Sigmoid colon (tissue), 7 donors: ENCODE data around the gene EDN3. TPM values are rescaled to one million over a fixed set of nuclear protein-coding genes. Genes with fewer than 3 reads are reported as not detected.

ENCODE experiments used
- DNase-seq: peaks from one replicate; pipeline ENCODE4 v3.0.0-alpha.2; 2019
- H3K27ac ChIP-seq, 4 donors: fragments of 200-600 bp; sonication (generic); one replicate each; pipeline ENCODE4 v1.5.1; 2016 to 2019; ENCODE audit warnings: mild to moderate bottlenecking in 1 of 4
- H3K27me3 ChIP-seq, 3 donors: fragments of 200-600 bp; sonication (generic); one replicate each; pipeline ENCODE4 v1.5.1; 2019; ENCODE audit warnings: mild to moderate bottlenecking in 1 of 3
- H3K36me3 ChIP-seq, 4 donors: fragments of 200-600 bp; sonication (generic); one replicate each; pipeline ENCODE4 v1.5.1; 2016 to 2019
- H3K4me1 ChIP-seq, 4 donors: fragments of 200-600 bp; sonication (generic); one replicate each; pipeline ENCODE4 v1.5.1; 2017 to 2019
- H3K4me3 ChIP-seq, 4 donors: fragments of 200-600 bp; sonication (generic); one replicate each; pipeline ENCODE4 v1.5.1; 2017 to 2019; ENCODE audit warnings: mild to moderate bottlenecking in 2 of 4, moderate library complexity in 1 of 4
- H3K9me3 ChIP-seq, 4 donors: fragments of 200-600 bp in 3 of 4; sonication (generic) in 3 of 4; one replicate each; pipeline versions ENCODE4 v1.5.1 to v1.6.1; 2013 to 2019
- EP300 ChIP-seq, 4 donors: sonication (generic); formaldehyde crosslinking; IDR thresholded peaks; one replicate each; pipeline ENCODE4 v1.6.1; 2017; ENCODE audit warnings: antibody characterized with exemption in 4 of 4
- POLR2A ChIP-seq, 2 donors: fragments of 450-650 bp; IDR thresholded peaks; one replicate each; pipeline ENCODE4 v1.6.1; 2016; ENCODE audit warnings: antibody characterized with exemption in 2 of 2, mild to moderate bottlenecking in 2 of 2, moderate library complexity in 2 of 2
- POLR2AphosphoS5 ChIP-seq, 4 donors: sonication (generic); formaldehyde crosslinking; IDR thresholded peaks; one replicate each; pipeline ENCODE4 v1.6.1; 2017; ENCODE audit warnings: antibody characterized with exemption in 4 of 4
- WGBS, 2 donors: extraction: QIAGEN DNeasy Blood & Tissue Kit; methylation state at CpG; one replicate each; pipeline ENCODE4 v1.1.7; 2013; 5-methylcytosine and 5-hydroxymethylcytosine counted together
- intact Hi-C: fragments of 100-400 bp; cut with DNase I; formaldehyde crosslinking; loops from one replicate; pipeline ENCODE4 v1.15.1; 2023
- polyA plus RNA-seq, 3 donors: library from polyadenylated mRNA; stranded (reverse); fragments of 200-250 nt; gene quantifications; one replicate each; pipeline ENCODE4 v1.2.3, GENCODE V29; 2013
- total RNA-seq, 4 donors: library from RNA; depleted of rRNA; stranded (reverse); fragments of >200 nt; gene quantifications; one replicate each; pipeline ENCODE4 v1.1.0, GENCODE V29; 2016
- TF ChIP-seq, protein P1 (sequence below), 4 experiments: fragments of 450-650 bp in 3 of 4; fragments of 200-600 bp in 1 of 4; IDR thresholded peaks; one replicate each; pipeline ENCODE4 v1.5.1; 2016 to 2019; ENCODE audit warnings: antibody characterized with exemption in 4 of 4, mild to moderate bottlenecking in 3 of 4, moderate library complexity in 2 of 4
- donor health status: healthy with polysubstance abuse.
- donor health status: Bipolar disorder and iron deficiency.
- donor health status: healthy.

Gene EDN3
- total and polyA plus RNA-seq, 7 donors, result 0.27 to 28.8 (median 1.8) TPM

DNA sequence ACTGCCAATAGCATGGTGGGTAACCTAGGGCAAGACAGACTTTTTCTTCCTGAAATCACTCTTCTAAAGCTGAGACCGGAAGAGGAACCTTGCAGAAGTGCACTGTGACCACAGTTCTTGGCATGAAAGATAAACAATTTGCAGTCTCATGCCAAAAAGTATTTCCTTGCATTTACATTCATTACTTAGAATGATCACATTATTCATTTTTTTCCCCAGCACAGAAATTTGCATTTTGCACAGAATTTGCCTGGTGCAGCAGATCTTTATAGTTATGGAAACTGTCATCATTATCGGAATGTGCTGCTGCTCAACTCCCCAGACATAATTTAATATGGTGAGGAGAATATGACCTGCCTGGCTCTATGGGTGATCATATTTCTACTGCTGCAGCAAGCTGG is 42.2 kb upstream of the EDN3 start:
- no peaks in the 10 kb centered on the region for H3K9me3 ChIP-seq
- no peaks in the 10 kb centered on the region for H3K4me1 ChIP-seq
- no peak for TF ChIP-seq POLR2AphosphoS5 (IDR thresholded peaks at IDR 0.05)
- TF ChIP-seq, protein P1, sequence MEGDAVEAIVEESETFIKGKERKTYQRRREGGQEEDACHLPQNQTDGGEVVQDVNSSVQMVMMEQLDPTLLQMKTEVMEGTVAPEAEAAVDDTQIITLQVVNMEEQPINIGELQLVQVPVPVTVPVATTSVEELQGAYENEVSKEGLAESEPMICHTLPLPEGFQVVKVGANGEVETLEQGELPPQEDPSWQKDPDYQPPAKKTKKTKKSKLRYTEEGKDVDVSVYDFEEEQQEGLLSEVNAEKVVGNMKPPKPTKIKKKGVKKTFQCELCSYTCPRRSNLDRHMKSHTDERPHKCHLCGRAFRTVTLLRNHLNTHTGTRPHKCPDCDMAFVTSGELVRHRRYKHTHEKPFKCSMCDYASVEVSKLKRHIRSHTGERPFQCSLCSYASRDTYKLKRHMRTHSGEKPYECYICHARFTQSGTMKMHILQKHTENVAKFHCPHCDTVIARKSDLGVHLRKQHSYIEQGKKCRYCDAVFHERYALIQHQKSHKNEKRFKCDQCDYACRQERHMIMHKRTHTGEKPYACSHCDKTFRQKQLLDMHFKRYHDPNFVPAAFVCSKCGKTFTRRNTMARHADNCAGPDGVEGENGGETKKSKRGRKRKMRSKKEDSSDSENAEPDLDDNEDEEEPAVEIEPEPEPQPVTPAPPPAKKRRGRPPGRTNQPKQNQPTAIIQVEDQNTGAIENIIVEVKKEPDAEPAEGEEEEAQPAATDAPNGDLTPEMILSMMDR (IDR thresholded peaks at IDR 0.05), result no peak
- H3K4me3 ChIP-seq, result no peak overlapping the region
- H3K36me3 ChIP-seq, result no peaks in the 10 kb centered on the region
- 34 to 81% methylated on average over 2 of the region's 2 CpGs for WGBS, 2 donors
- H3K27ac ChIP-seq, result no peak overlapping the region
- H3K27me3 ChIP-seq, result peaks cover 0 to 36% (median 4%) of the 10 kb centered on the region in 3 donors
- intact Hi-C loops, result no loop called here
- no peak for DNase-seq

- no peak overlapping the region for H3K27ac ChIP-seq
- no peak overlapping the region for H3K4me3 ChIP-seq
- DNase-seq, result no peak
- no peaks in the 10 kb centered on the region for H3K9me3 ChIP-seq
- WGBS, 2 donors, result 66 to 89% methylated on average over 2 of the region's 2 CpGs
- H3K27me3 ChIP-seq, result peaks cover 0 to 29% (median 4%) of the 10 kb centered on the region in 3 donors
- intact Hi-C loops, result no loop called here
- no peak for TF ChIP-seq POLR2AphosphoS5 (IDR thresholded peaks at IDR 0.05)
- TF ChIP-seq, protein P1 (IDR thresholded peaks at IDR 0.05), result no peak
- TF ChIP-seq EP300 (IDR thresholded peaks at IDR 0.05), result no peak
- TF ChIP-seq POLR2A (IDR thresholded peaks at IDR 0.05), result no peak
- H3K36me3 ChIP-seq, result no peaks in the 10 kb centered on the region
- H3K4me1 ChIP-seq, result no peaks in the 10 kb centered on the region
Observed at GRCh38 chr20:59259946-59260345, 40.5 kb upstream of the EDN3 start.

DNA sequence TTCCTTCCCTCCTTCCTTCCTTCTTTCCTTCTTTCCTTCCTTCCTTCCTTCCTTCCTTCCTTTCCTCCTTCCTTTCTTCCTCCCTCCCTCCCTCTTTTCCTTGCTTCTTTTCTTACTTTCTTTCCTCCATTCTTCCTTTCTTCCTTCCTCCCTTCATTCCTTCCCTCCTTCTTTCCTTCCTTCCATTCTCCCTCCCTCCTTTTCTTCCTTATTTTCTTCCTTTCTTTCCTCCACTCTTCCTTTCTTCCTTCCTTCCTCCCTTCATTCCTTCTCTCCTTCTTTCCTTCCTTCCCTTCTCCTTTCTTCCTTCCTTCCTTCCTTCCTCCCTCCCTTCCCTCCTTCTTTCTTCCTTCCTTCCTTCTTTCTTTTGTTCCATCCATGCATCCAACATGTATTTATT is 35.1 kb upstream of the EDN3 start:
- Histone ChIP-seq H3K36me3 (no peaks in the 10 kb centered on the region), H3K9me3 (no peaks in the 10 kb centered on the region), H3K4me1 (no peaks in the 10 kb centered on the region), H3K4me3 (no peak overlapping the region), H3K27ac (no peak overlapping the region), H3K27me3 (peaks cover 0 to 45% (median 4%) of the 10 kb centered on the region in 3 donors)
- DNase-seq, result no peak
- TF ChIP-seq POLR2AphosphoS5 (IDR thresholded peaks at IDR 0.05), result no peak
- TF ChIP-seq, protein P1 (IDR thresholded peaks at IDR 0.05), result no peak
- no peak for TF ChIP-seq EP300 (IDR thresholded peaks at IDR 0.05)
- TF ChIP-seq POLR2A (IDR thresholded peaks at IDR 0.05), result no peak
- intact Hi-C loops, result no loop called here

DNA sequence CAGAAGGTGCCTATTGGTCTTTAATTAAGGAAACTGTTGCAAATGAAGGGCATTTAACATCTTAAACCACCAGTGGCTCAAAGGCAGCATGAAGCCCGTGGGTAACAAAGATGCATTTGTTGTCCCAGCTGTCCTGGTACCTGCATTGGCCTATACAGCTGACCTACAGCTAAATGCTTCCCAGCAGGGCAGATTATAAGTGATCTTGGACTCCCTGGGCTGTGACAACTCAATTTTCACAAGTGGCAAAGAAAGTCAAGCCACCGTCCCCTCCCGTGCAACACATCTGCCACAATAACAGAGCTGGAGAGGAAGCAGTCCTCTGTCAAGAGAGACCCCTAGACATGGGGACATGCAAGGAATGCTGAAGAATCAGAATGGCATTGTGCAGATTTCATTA is 31.5 kb upstream of the EDN3 start:
- TF ChIP-seq, protein P1 (IDR thresholded peaks at IDR 0.05), result no peak
- TF ChIP-seq EP300 (IDR thresholded peaks at IDR 0.05) (no peak), POLR2A (IDR thresholded peaks at IDR 0.05) (no peak), POLR2AphosphoS5 (IDR thresholded peaks at IDR 0.05) (no peak)
- Histone ChIP-seq H3K27me3 (peaks cover 0 to 44% (median 4%) of the 10 kb centered on the region in 3 donors), H3K4me3 (no peak overlapping the region), H3K4me1 (no peaks in the 10 kb centered on the region), H3K27ac (no peak overlapping the region), H3K36me3 (no peaks in the 10 kb centered on the region), H3K9me3 (no peaks in the 10 kb centered on the region)
- no peak for DNase-seq
- 72 to 79% methylated on average over 3 of the region's 3 CpGs for WGBS, 2 donors
- intact Hi-C loops, result no loop called here

GRCh38 chr20:59269411-59270025 is 30.9 kb upstream of the EDN3 start:
- peaks cover 0 to 47% (median 4%) of the 10 kb centered on the region in 3 donors for H3K27me3 ChIP-seq
- DNase-seq, result no peak
- H3K4me1 ChIP-seq, result no peaks in the 10 kb centered on the region
- H3K9me3 ChIP-seq, result no peaks in the 10 kb centered on the region
- no peak overlapping the region for H3K4me3 ChIP-seq
- intact Hi-C loops, result no loop called here
- H3K27ac ChIP-seq, result no peak overlapping the region
- H3K36me3 ChIP-seq, result no peaks in the 10 kb centered on the region
- WGBS, 2 donors, result 38 to 58% methylated on average over 4 of the region's 4 CpGs
- TF ChIP-seq POLR2AphosphoS5 (IDR thresholded peaks at IDR 0.05) (no peak), POLR2A (IDR thresholded peaks at IDR 0.05) (no peak), EP300 (IDR thresholded peaks at IDR 0.05) (no peak)
- TF ChIP-seq, protein P1 (IDR thresholded peaks at IDR 0.05), result no peak
